Adrenal gland (tissue), 12 donors: ENCODE results near the gene CD93. TPM values are rescaled to one million over a fixed set of nuclear protein-coding genes. Genes with fewer than 3 reads are reported as not detected.
A peak's percentile ranks its signal among the peaks of the same experiment; 100 is the strongest.

Experiments
- DNase-seq, 7 donors: peaks; one replicate each; pipeline ENCODE4 v3.0.0-alpha.2; 2019 to 2020
- H3K27ac ChIP-seq, 5 donors: fragments of 200-600 bp; sonication (generic) in 4 of 5; 1 replicate in 3 of 5; 2 replicates in 2 of 5; pipeline versions ENCODE4 v1.5.1 to v1.8.0; 2016 to 2020; ENCODE audit warnings: mild to moderate bottlenecking in 1 of 5
- H3K27me3 ChIP-seq: fragments of 200-600 bp; 2 replicates; pipeline ENCODE4 v1.8.0; 2021
- H3K36me3 ChIP-seq, 2 donors: fragments of 200-600 bp; replicated peaks in 1 of 2; 1 replicate in 1 of 2; 2 replicates in 1 of 2; pipeline versions ENCODE4 v1.5.1 to v1.8.0; 2018 to 2022
- H3K4me1 ChIP-seq, 2 donors: fragments of 200-600 bp; replicated peaks in 1 of 2; 1 replicate in 1 of 2; 2 replicates in 1 of 2; pipeline versions ENCODE4 v1.5.1 to v1.8.0; 2018 to 2021
- H3K4me3 ChIP-seq, 4 donors: fragments of 200-600 bp; sonication (generic) in 3 of 4; one replicate each; pipeline ENCODE4 v1.5.1; 2016 to 2018
- H3K9me3 ChIP-seq, 3 donors: fragments of 200-600 bp; sonication (generic) in 1 of 3; replicated peaks in 1 of 3; 1 replicate in 2 of 3; 2 replicates in 1 of 3; pipeline versions ENCODE4 v1.5.1 to v1.8.0; 2016 to 2021
- POLR2A ChIP-seq, 2 donors: fragments of 450-650 bp; IDR thresholded peaks; one replicate each; pipeline ENCODE4 v1.6.1; 2017; ENCODE audit warnings: antibody characterized with exemption in 2 of 2, mild to moderate bottlenecking in 2 of 2, moderate library complexity in 1 of 2
- WGBS, 4 donors: extraction: QIAGEN DNeasy Blood & Tissue Kit in 2 of 4; methylation state at CpG; one replicate each; pipeline versions ENCODE4 v1.1.5 to v1.1.7; 2013 to 2017; 5-methylcytosine and 5-hydroxymethylcytosine counted together
- intact Hi-C, 2 donors: fragments of 100-400 bp; cut with DNase I; formaldehyde crosslinking; loops; one replicate each; pipeline versions ENCODE4 v1.14.1 to v1.15.0; 2022 to 2023
- polyA plus RNA-seq, 3 donors: library from polyadenylated mRNA; stranded (reverse); fragments of 200-250 nt in 2 of 3; fragments of 350-450 nt in 1 of 3; fragmentation: Illumina TruSeq in 1 of 3; extraction: RNeasy Lipid Tissue Mini Kit (QIAGEN cat#74804) in 1 of 3; gene quantifications; one replicate each; pipeline ENCODE4 v1.2.3, GENCODE V29; 2013 to 2014
- total RNA-seq, 9 donors: library from RNA; depleted of rRNA in 4 of 9; stranded (reverse); fragments of >200 nt in 4 of 9; fragments of 120-200 nt in 1 of 9; fragmentation: NEBNext Ultra II Directional in 1 of 9; extraction: Animal tissue kit (Norgen Biotek cat#: 25700) in 1 of 9; gene quantifications; one replicate each; pipeline versions ENCODE4 v1.1.0 to v1.2.4, GENCODE V29; 2013 to 2023
- TF ChIP-seq, protein P1 (sequence below), 6 experiments: fragments of 450-650 bp in 4 of 6; fragments of 200-600 bp in 2 of 6; sonication (generic) in 1 of 6; IDR thresholded peaks; 1 replicate in 5 of 6; 2 replicates in 1 of 6; pipeline versions ENCODE4 v1.5.1 to v1.8.0; 2016 to 2021; ENCODE audit warnings: antibody characterized with exemption in 6 of 6, mild to moderate bottlenecking in 2 of 6, moderate library complexity in 1 of 6
- donor health status: healthy with polysubstance abuse.
- donor health status: Bipolar disorder and iron deficiency.
- donor health status: DM: yes; HTN: yes; CAD: no.
- donor health status: DM: no; HTN: no; CAD: no.
- donor health status: DM: no; HTN: no; CAD: no.
- donor health status: DM: yes; HTN: yes; CAD: no.

Gene CD93
- total and polyA plus RNA-seq, 12 donors, result 4.3 to 83.0 (median 37.3) TPM

DNA sequence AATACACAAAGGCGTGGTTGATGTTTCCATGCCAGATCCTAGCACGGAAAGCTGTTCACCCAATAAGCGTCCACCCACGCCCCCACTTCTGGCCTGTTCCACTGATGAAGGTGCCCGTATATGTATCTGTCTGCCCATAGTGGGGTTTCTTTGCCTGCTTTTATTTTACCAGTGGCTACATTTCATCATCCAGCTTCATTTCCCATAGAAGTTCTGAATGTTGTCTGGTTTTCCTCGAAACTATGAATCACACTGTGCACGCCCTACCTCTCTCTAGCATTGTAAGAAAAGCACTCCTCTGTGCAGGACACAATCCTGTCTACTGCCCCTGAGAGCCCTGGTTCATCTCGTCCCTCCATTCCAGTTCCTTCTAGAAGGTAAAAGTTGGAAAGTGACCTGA is 8.8 kb upstream of the CD93 start:
- H3K4me3 ChIP-seq, result no peak overlapping the region
- peaks cover 0 to 19% of the 10 kb centered on the region in 2 donors for H3K4me1 ChIP-seq
- no peaks in the 10 kb centered on the region for H3K27me3 ChIP-seq
- no peak overlapping the region for H3K27ac ChIP-seq
- intact Hi-C loops, result no loop called here
- no peaks in the 10 kb centered on the region for H3K9me3 ChIP-seq
- DNase-seq, result no peak
- H3K36me3 ChIP-seq, result no peaks in the 10 kb centered on the region
- WGBS, 4 donors, result 78 to 87% (median 83%) methylated on average over 8 of the region's 8 CpGs
- TF ChIP-seq POLR2A (IDR thresholded peaks at IDR 0.05), result no peak

DNA sequence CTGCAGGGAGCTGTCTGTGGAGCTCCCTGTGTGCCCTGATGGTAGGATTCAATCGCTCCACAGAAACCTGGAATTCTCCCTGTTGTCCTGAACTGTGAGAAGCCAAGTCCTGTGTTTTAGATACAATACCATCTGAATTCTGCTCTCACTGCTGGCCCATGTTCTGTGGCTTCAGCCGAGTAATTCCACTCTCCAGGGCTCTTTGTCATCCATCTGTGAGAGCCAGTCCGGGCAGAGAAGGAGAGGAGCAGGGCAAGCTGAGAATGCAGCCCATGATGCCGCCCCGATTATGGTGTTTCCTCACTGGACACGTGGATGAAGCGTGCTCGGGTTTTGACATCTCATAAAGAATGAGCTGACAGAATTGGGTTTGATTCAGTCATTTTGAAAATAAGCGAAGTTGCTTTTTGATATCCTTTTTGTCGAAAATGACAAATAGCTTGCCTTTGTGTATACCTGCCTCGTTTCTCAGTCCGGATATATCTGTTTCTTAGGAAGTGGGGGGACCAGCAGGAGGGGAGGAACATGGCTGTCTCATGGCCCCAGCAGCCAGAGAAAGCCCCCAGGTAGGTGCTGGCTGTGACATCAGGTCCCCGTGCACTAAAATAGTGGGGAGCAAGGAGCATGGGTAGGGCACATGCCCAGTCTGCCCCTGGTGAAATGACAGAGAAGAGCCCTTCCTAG is 8.2 kb upstream of the CD93 start:
- no peak for DNase-seq
- no peaks in the 10 kb centered on the region for H3K36me3 ChIP-seq
- H3K4me3 ChIP-seq, result no peak overlapping the region
- TF ChIP-seq, protein P1, sequence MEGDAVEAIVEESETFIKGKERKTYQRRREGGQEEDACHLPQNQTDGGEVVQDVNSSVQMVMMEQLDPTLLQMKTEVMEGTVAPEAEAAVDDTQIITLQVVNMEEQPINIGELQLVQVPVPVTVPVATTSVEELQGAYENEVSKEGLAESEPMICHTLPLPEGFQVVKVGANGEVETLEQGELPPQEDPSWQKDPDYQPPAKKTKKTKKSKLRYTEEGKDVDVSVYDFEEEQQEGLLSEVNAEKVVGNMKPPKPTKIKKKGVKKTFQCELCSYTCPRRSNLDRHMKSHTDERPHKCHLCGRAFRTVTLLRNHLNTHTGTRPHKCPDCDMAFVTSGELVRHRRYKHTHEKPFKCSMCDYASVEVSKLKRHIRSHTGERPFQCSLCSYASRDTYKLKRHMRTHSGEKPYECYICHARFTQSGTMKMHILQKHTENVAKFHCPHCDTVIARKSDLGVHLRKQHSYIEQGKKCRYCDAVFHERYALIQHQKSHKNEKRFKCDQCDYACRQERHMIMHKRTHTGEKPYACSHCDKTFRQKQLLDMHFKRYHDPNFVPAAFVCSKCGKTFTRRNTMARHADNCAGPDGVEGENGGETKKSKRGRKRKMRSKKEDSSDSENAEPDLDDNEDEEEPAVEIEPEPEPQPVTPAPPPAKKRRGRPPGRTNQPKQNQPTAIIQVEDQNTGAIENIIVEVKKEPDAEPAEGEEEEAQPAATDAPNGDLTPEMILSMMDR (IDR thresholded peaks at IDR 0.05), result no peak
- TF ChIP-seq POLR2A (IDR thresholded peaks at IDR 0.05), result no peak
- H3K27ac ChIP-seq, result no peak overlapping the region
- intact Hi-C loops, result no loop called here
- no peaks in the 10 kb centered on the region for H3K9me3 ChIP-seq
- H3K27me3 ChIP-seq, result no peaks in the 10 kb centered on the region
- peaks cover 0 to 19% of the 10 kb centered on the region in 2 donors for H3K4me1 ChIP-seq
- WGBS, 4 donors, result 78 to 84% (median 82%) methylated on average over 13 of the region's 13 CpGs

DNA sequence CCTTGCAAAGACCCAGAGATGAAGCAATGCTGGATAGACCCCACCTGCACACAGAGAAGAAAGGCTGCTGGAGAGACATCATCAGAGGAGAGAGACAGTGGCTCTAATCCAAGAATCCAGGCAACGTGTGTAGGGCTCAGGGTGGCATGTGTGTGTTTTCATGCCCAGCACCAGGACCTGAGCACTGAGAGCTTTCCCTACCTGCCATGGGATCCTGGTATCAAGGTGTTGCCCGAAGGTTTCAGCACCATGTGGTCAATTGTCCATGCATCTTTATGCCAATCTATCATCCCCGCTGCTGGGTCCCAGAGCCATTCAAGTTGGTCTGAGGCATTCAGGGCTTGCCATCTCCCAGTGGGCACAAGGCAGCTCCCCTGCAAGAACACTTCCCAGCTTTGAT is 7.5 kb upstream of the CD93 start:
- WGBS, 4 donors, result 60 to 70% (median 66%) methylated on average over 3 of the region's 3 CpGs
- no peak for TF ChIP-seq POLR2A (IDR thresholded peaks at IDR 0.05)
- TF ChIP-seq, protein P1 (IDR thresholded peaks at IDR 0.05), result no peak
- Histone ChIP-seq H3K4me3 (no peak overlapping the region), H3K27ac (no peak overlapping the region), H3K27me3 (no peaks in the 10 kb centered on the region), H3K36me3 (no peaks in the 10 kb centered on the region), H3K9me3 (no peaks in the 10 kb centered on the region), H3K4me1 (peaks cover 0 to 19% of the 10 kb centered on the region in 2 donors)
- DNase-seq, result peak in 1 of 7 donors; percentile 14
- intact Hi-C loops, result no loop called here

DNA sequence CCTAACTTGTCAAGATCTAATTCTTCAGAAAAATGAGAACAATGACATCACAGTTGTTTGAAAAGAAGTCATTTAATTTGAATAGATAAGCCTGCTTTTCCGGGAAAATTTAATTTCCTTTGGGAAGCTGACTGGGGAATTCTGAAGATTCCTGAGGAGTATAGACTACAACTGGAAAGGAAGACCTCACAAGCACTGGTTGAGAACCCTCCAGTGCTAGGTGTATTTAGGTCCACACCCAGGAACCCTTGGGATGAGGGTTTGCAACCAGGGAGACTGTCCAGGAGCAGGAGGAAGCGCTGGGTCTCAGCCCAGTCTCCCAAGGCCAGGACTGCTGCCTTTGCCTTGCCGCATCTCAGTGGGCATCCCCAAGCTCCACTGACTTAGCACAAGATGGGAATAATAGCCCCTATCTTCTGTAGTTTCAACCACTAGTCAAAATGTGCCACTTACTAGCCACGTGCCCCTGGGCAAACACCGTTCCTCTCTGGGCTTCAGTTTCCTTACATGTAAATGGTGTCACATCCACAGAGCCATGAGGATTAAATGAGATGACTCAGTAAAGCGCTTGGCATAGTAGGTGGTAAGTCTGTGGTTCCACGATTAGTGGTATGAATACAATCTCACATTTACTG is 6.9 kb upstream of the CD93 start:
- no peaks in the 10 kb centered on the region for H3K27me3 ChIP-seq
- intact Hi-C loops, result no loop called here
- H3K27ac ChIP-seq, result peak overlapping the region in 2 of 5 donors; percentile 56 to 78
- DNase-seq, result peak in 1 of 7 donors; percentile 13
- no peak overlapping the region for H3K4me3 ChIP-seq
- WGBS, 4 donors, result 75 to 85% (median 80%) methylated on average over 6 to 7 of the region's 7 CpGs
- TF ChIP-seq, protein P1 (IDR thresholded peaks at IDR 0.05), result no peak
- no peak for TF ChIP-seq POLR2A (IDR thresholded peaks at IDR 0.05)
- H3K9me3 ChIP-seq, result no peaks in the 10 kb centered on the region
- peaks cover 0 to 19% of the 10 kb centered on the region in 2 donors for H3K4me1 ChIP-seq
- no peaks in the 10 kb centered on the region for H3K36me3 ChIP-seq
